GM21390 (cell line): ENCODE results near the gene GDF11.

Experiments
- ATAC-seq: cut with Tn5 transposase; IDR thresholded peaks from one replicate; pipeline ENCODE4 v1.9.1; 2021; ENCODE audit not compliant: unreplicated experiment

Gene GDF11

DNA sequence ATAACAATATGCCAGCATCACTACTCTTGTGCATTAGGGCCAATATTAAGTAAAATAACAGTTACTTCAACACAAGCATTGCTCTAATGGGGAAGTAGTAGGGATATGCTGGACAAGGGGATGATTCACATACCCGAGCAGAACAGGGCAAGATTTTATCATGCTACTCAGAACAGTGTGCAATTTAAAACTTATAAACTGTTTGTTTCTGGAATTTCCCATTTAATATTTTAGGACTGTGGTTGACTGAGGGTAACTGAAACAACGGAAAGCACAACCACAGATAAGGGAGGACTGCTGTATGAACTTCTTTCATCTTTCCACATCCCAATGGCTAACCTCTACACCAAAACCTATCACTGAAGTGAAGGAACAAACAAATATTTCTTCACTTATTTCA, 37.8 kb downstream of the GDF11 start:
- ATAC-seq: no peak

DNA sequence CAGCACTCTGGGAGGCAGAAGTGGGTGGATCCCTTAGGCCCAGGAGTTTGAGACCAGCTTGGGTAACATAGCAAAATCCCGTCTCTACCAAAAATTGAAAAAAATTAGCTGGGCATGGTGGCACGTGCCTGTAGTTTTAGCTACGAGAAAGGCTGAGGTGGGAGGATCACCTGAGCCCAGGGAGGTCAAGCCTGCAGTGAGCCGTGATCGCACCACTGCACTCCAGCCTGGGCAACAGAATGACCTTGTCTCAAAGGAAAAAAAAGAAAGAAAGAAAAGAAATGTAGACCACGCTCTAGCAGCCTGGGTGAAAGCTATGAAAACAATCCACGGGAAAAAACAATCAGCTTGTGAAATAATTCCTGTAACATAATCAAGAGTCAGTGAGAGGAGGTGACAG, 45.6 kb downstream of the GDF11 start:
- no peak for ATAC-seq

DNA sequence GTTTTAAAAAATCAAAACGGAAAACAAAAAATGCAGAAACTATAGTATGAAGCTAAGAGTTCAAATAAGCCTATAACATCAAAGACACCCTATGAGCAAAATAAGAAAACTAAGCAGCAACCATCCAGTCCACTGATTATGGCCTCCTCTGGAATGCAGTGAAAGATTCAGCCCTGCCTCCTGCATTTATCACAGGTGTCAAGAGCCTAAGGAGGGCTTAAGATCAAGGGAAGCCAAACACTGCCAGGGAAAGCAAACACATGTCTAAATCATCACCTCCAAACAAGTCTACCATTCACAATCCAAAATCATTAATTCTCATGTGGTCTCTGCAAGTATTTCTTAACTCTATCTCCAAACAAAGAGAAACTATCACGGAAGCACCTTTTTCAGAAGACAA, 46.2 kb downstream of the GDF11 start:
- ATAC-seq: no peak

DNA sequence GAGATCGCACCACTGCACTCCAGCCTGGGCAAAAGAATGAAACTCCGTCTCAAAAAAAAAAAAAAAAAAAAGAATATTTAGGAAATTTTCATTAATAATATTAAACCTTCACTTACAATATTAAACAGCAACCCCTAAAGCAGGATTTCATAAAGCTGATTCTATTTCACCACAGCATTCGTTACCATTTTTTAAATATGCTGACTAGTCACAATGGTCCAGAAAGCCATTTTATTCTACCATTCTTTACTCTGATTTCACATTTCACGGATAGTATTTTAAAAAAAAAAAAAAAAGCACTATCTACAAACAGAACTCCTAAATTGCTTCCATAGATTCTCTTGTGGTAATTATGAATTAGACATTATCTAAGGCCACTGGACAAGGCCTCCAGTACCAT, 47.0 kb downstream of the GDF11 start:
- ATAC-seq: no peak

DNA sequence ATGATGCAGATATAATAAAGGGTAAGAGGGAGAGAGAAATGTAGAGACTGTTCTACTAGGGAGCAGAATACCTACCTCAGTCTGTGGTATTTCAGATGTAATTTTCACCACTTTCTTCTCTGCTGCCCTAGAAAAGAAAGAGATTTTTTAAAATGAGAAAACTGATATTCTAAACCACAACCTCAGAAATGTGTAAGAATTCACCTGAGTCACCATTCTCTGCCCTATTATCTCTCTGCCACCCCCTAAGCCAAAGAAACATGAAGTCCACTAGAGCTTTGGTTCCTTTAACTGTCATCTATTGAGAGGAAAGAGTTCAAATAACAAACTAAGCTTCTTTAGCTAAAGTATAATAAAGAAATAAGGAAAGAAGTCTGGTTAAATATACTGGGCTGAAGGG, 53.0 kb downstream of the GDF11 start:
- ATAC-seq: no peak

DNA sequence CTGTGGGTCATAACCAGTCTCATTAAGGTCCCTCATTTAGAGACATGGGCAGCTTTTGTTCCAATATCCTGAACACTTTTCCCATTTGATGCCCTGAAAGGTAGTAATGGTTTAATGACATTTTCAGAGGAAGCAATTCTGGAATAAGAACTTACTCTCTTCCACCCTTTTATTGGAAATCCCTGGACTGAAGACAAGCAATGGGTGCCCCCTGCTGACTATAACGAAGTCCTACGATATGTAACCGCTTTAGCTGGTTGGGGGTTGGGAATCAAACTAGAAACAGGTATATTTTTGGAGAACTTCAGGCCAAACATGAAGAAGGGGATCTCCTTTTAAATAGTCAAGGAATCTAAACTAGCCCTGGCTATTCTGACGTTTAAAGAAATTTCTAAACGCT, 54.1 kb downstream of the GDF11 start:
- ATAC-seq: no peak

DNA sequence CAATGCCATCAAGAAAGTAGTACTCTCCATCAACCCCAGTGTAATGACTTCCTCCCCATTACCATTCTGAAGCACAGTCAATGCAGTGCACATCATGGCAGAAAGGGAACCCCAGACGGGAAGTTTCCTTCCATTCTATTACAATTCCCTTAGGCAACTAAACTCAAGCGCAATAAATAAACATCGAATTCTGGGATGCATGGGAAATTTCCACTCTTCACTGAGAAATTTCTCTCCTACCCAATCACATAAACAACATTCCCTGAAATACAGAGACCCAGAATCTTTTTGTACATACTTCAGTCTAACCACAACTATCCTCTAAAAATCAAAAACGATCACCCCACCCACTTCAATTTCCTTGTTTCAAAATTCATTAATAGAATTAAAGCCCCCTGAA, 54.6 kb downstream of the GDF11 start:
- ATAC-seq: no peak
